H54 (cell line): ENCODE measurements around the gene PSMB11.

Source experiments
- DNase-seq: peaks from one replicate; pipeline ENCODE4 v3.0.0; 2011; ENCODE audit warnings: low spot score, mixed read lengths; ENCODE audit not compliant: insufficient read length
- FAIRE-seq: peaks from 3 replicates; lab custom pipeline; 2011; peaks lifted over from hg19 to GRCh38; lab: Jason Lieb, UNC
- POLR2A ChIP-seq: IDR thresholded peaks from 2 replicates; pipeline ENCODE4 v1.6.1; 2011; ENCODE audit warnings: low read depth, mild to moderate bottlenecking, low read length

PSMB11 gene

DNA sequence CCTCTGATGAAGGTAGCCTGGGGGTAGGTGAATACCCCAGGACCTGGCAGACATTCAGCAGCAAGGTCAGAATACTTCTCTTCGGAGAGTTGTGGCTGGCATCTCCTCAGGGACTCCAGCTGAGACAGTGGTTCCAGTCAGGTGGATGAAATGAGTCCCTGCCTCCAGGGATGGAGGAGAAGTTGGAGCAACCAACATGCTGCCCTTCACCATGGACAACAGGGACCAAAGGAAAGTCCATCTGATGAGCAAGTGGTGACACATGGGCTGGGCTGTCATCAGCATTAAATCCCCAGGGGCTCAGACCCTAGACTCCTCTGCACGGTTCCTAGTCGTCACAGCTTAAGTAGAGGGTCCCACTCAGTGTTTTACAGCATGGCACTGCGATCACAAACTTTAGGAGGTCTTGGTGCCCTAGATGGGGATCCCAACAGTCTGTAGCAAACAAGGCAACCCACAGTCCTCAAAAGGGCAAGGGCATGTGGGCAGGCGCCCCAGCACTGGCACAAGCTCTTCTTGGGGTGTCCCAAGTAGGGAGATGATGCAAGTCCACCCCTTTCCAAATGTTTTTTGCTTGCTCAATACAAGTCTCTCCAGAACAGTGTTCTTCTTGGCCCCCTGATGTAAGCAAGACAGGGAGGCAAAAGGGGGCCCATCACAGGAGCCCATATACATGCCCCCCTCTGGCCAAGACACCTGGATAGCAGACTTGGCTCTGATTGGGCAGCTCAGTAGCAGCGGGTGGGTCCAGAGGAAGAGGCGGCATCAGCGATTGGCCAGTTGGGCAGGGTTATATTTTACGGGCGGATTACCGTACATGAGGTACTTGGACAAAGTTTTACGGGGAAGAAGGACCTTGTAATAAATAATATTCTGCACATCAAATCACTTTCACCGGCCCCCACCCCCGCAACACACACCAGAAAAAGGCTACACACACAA is 26.1 kb downstream of the PSMB11 start:
- no peak for TF ChIP-seq POLR2A
- no peak for DNase-seq
- FAIRE-seq = no peak

DNA sequence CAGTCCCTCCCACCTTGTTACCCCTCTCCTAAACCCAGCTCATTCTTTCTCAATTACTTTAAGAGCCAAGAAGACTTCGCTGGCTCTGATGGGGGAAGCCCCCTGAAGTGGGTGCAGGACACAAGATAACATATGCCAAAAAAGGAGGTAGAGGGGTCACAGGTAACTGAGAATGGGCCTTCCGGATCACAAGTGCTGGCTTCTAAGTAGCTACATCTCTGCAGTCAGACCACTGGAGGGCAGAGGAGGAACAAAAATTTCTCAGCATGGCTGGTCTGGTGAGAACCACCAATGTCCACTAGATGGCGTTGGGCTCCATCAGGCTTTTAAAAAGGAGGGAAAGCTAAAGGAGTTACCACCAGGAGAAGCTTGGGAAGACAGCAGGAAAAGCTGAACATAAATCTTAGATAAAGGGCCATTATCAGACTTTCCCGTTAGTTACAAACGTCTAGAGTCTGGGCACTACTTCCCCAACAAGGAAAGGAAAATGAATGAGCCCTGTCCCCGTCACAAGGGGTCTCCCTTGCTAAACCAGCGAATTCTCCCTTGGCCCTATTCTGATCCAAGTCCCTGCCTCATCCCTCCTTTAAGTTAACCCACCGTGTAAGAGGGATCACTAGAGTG is 26.9 kb downstream of the PSMB11 start:
- no peak for TF ChIP-seq POLR2A
- FAIRE-seq (peak; percentile 73), DNase-seq (peak; percentile 50)

DNA sequence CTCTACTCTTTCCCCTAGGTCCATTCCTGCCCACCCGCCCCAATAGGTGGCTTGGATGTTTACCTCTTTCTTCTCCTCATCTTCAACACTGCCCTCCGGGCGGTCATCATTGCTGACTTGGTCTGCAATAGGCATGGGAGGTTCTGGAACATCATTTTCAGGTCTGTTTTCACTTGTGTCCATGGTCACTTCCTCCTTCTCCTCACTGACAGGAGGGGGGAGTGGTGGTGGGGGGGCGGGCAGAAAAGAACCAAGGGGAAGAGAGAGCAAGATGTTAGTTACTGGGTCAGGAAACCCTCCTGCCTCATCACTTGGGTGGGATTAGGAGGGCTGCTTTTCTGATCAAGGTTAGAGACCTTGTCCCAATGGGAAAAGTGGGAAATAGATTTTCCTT is 27.4 kb downstream of the PSMB11 start:
- TF ChIP-seq POLR2A = no peak
- FAIRE-seq (no peak), DNase-seq (no peak)

DNA sequence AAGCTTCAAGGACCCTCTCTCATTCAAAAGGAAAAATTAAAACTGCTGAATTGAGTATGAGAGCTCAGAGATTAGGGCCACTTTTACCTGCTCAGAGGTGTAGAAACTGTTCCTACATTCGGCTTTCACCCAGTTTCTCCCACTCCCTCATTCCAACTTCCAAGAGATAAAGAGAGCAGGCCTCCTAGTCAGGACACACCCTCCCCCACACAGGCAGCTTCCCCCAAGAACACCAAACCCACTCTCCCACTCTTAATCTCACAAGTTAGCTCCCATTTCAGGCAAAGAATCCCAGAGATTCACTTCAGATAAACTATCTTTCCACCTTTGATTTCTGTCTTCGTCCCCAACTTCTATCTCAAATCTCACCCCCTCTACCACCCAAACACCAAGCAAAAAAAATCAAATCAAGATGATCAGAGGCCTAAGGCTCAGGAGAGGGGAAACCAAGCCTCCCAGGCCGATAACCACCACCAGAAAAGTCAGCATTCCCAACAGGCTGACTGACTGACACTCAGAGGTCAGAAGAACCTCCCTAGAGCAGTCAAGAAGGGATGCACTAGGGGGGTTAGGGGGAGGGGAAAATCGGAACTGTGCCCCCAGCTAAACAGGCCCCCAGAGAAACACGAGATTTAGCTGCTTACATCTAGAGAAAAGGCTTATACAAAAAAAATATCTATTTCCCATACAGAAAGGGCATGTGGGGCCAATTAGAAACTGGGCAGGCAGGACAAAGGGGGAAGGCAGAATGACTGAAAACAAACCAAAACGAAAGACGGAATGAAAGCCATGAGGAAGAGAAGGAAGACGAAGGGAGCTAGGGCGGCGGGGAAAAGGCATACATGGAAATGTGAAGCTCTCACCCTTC is 28.5 kb downstream of the PSMB11 start:
- no peak for DNase-seq
- no peak for TF ChIP-seq POLR2A
- FAIRE-seq = no peak

DNA sequence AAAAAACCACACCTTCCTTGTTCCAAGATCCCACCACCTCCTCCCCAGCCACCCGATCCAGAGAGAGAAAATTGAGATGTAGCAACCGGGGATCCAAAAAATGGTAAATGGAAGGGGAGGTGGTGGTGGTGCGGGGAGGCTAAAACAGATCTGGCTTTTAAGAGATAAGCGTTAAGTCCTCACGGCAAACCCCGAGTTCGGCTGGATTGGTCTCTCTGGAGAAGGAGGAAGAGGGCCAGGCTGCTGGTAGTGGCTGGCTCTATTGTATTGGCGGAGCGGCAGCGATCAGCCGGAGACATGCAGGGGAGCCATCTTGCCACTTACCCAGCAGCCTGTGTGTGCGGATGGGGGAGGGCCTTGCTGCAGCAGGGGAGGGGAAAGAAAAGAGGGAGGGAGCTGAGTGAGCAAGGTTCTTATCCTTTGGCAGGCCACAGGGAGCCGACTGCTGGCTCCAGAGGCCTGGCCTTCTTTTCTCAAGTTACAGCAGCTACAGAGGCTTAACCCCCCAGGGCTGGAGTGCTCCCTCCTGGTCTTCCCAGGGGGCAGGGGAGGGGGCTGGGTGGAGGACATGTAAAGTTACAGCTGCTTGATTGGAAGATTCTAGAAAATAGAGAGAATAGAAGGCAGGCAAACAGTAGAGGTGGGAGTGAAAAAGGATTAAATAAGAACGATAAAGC is 29.4 kb downstream of the PSMB11 start:
- DNase-seq (peak; percentile 67), FAIRE-seq (peak; percentile 27)
- peak; percentile 71 for TF ChIP-seq POLR2A

DNA sequence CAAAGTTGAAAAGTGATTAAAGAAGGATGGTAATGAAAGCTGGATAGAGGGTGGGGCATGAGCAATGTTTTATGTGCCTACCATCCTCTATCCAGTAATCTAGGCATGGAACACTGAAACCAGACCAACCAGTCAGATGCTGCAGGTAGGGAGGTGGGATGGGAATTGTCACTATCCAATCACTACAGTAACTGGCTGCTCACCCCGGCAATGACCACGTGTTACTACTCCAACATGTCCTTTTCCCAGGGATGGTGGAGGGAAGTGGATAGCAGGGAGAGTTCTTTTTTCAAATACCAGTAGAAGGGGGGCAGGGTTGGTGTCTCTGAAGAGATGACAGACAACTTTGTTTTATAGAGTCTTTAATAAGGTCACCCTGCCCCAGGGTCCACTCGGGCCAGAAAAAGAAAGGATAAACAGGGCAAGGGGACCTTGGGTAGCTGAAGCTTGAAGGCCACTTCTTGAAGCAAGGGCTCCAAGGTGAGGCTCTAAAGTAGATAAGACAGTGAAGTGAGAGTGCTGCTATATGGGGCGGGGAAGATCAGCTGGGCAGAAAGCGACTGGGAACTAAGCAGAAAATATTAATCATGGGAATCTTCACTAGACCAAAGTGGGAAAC is 30.0 kb downstream of the PSMB11 start:
- no peak for TF ChIP-seq POLR2A
- FAIRE-seq = no peak
- no peak for DNase-seq

DNA sequence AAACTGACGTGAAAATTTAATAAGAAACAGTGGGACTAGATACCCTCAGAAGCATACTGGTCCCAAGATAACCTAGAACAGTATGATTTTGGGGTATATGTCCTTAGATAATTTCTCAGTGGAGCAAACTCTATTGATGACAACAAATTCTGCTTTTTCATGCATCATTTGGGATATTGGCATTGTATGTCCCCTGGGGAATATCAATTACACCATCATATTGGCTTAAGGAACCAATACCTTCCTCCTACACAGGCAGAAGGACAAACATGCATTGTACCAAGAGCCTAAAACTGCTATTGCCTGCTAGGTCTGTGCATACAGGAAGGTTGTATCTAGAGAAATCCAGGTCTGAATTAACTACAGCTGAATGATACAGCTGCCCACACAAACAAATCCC is 32.9 kb downstream of the PSMB11 start:
- TF ChIP-seq POLR2A = no peak
- FAIRE-seq = no peak
- DNase-seq = no peak

DNA sequence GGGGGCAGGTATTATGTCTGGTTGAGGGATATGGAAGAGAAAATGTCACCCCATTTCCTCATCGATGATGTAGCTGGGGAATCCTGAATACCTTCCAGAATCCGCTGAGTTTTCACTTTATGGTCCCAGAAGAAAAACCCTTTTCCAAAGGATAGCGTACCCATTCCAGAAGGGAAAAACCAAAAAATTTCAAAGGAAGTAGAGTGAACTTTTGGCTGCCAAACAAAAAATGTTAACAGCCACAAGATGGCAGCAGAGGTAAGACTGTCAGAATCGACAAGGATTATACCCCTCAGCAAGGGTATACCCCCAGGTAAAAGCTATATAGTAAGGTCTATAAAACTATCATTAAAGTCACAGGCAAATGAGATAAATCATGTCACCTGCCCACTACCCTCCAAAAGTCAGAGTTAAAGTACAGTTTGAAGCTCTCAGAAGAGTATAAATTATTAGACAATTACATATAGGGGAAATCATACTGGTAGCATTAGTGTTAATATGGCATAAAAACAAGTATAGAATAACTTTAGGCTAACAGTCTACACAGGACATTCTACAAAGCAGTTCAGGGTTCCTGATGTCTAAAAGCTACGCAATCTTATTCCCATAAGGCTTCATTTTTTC is 34.9 kb downstream of the PSMB11 start:
- DNase-seq (no peak), FAIRE-seq (peak; percentile 6)

DNA sequence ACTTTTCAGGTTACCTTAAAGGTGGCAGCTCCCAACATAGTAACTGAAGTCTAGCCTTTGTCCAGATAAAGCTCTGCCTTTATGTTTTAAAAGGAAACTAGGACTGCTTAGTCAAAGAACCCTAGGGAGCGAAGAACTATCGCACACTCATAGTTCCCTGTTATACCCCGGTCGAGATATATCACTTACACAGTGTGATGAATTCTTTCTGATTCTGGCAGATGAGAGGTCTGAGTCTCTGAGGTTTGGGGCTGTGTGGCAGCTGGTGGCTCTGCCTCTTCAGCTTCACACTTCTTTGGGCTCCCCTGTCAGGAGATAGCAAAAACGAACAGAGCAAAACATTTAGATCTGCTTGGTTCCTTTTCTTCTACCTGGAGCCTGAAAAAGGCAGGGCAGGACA is 36.0 kb downstream of the PSMB11 start:
- TF ChIP-seq POLR2A = no peak
- FAIRE-seq (no peak), DNase-seq (no peak)

More for the DNA sequence above, 34.9 kb downstream of the PSMB11 start:
- no peak for TF ChIP-seq POLR2A

DNA sequence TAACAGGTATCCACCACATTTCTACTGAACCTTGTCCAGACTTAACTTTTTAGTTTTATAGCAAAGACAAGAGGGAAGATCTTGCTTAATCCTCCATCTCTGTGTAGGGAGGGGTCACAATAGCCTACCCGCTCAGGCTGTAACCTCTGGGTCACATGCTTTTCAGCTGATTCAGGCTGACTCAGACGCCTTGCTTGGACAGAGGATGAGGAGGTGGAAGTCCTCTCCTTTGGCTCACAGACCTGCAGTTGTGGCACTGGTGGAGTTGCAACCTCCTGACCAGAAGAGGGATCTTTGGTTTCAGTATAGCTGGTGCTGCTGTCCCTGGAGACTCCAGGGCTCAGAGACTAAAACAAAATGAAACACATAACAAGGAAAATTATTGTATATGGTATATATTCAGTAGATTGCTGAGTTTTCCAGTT is 36.7 kb downstream of the PSMB11 start:
- FAIRE-seq = peak; percentile 98
- DNase-seq = peak; percentile 55
- no peak; the same call in 1 of the 2 replicates for TF ChIP-seq POLR2A

DNA sequence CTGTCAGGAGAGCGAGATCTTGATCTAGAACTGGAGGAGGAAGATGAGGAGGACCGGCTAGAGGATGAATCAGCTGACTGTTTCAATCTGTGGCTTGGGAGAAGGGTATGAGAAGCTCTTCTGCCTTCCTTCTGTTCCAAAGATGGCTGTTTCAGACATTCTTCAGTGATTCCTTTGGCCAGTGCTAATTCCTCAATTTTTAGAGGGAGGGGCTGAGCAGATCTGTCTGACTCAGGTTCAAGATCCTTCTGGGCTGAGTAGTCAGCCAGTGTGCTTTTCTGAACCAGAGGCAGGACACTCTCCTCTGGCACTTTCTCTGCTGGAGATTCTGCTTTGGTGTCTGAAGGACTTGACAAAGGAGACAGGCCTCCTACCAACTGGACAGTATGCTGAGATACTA is 37.7 kb downstream of the PSMB11 start:
- no peak for TF ChIP-seq POLR2A
- no peak for DNase-seq
- no peak for FAIRE-seq

DNA sequence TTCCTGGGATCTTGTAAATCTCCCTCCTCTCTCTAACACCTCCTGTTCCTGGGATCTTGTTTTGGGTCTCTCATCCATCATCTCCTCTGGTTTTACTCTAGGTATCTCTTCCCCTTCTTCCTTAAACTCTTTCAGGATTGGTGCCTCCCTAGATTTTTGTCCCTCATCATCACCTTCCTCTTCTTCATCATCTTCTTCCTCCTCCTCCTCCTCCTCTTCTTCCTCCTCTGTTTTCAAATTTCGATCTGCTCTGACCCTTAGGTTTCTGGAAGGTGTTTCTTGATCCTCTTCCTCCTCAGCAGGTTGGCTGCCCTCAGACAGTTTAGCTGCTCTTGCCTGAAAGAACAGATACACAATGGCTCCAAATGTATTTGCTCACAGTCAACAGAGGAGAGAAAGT is 38.5 kb downstream of the PSMB11 start:
- FAIRE-seq (no peak), DNase-seq (no peak)
- no peak for TF ChIP-seq POLR2A
